HG02571 (cell line): ENCODE data around the gene TXNDC17.
"Not testable (repeated sequence)": the region's sequence is repeated elsewhere in the genome, so short reads cannot be mapped to it uniquely, and the experiment has no call there.

Source experiments
- ATAC-seq: cut with Tn5 transposase; IDR thresholded peaks from one replicate; pipeline ENCODE4 v1.9.1; 2021; ENCODE audit warnings: mild to moderate bottlenecking, moderate library complexity; ENCODE audit not compliant: unreplicated experiment

Gene TXNDC17

GRCh38 chr17:6640536-6641246 is at the start of gene TXNDC17, which contains the start of gene KIAA0753:
TXNDC17 (plus strand) TSS chr17:6641060; CDS start chr17:6641083, 23 bp downstream.
KIAA0753 (minus strand) TSS chr17:6640711; CDS start chr17:6635103, 5,608 bp downstream.
- peak; percentile 87 for ATAC-seq

GRCh38 chr17:6591599-6592158 is 49.2 kb upstream of the TXNDC17 start:
- ATAC-seq = no peak

GRCh38 chr17:6592173-6592572 is 48.7 kb upstream of the TXNDC17 start:
- ATAC-seq = no peak

- ATAC-seq = not testable (repeated sequence)
Measured at GRCh38 chr17:6593371-6593770, 47.5 kb upstream of the TXNDC17 start.

GRCh38 chr17:6596081-6596480 is 44.8 kb upstream of the TXNDC17 start:
- no peak for ATAC-seq

GRCh38 chr17:6596511-6596910 is 44.3 kb upstream of the TXNDC17 start:
- ATAC-seq = no peak

GRCh38 chr17:6596941-6597340 is 43.9 kb upstream of the TXNDC17 start:
- no peak for ATAC-seq

- no peak for ATAC-seq
Measured at GRCh38 chr17:6597727-6598126, 43.1 kb upstream of the TXNDC17 start.

- no peak for ATAC-seq
Measured at GRCh38 chr17:6599364-6599763, 41.5 kb upstream of the TXNDC17 start.

GRCh38 chr17:6602141-6602540 is 38.7 kb upstream of the TXNDC17 start:
- ATAC-seq = no peak

- ATAC-seq = no peak
Measured at GRCh38 chr17:6603744-6604325, 37.0 kb upstream of the TXNDC17 start.

- ATAC-seq = no peak
Measured at GRCh38 chr17:6605142-6605541, 35.7 kb upstream of the TXNDC17 start.

- no peak for ATAC-seq
Measured at GRCh38 chr17:6608321-6608720, 32.5 kb upstream of the TXNDC17 start.

- no peak for ATAC-seq
Measured at GRCh38 chr17:6610011-6610410, 30.8 kb upstream of the TXNDC17 start.

GRCh38 chr17:6611231-6611630 is 29.6 kb upstream of the TXNDC17 start:
- no peak for ATAC-seq

GRCh38 chr17:6623941-6624340 is 16.9 kb upstream of the TXNDC17 start:
- ATAC-seq = no peak

GRCh38 chr17:6626616-6627015 is 14.2 kb upstream of the TXNDC17 start:
- no peak for ATAC-seq

GRCh38 chr17:6627019-6627418 is 13.8 kb upstream of the TXNDC17 start:
- no peak for ATAC-seq

GRCh38 chr17:6630390-6630789 is 10.5 kb upstream of the TXNDC17 start:
- no peak for ATAC-seq

- no peak for ATAC-seq
Measured at GRCh38 chr17:6632530-6632929, 8.3 kb upstream of the TXNDC17 start.

- no peak for ATAC-seq
Measured at GRCh38 chr17:6633263-6633662, 7.6 kb upstream of the TXNDC17 start.

GRCh38 chr17:6636105-6636504 is 4.8 kb upstream of the TXNDC17 start:
- ATAC-seq = no peak
